HG03571 (cell line): ENCODE measurements around the gene ADGRF5.
"Not testable (repeated sequence)": the region's sequence is repeated elsewhere in the genome, so short reads cannot be mapped to it uniquely, and the experiment has no call there.

ENCODE experiments used
- ATAC-seq: cut with Tn5 transposase; IDR thresholded peaks from one replicate; pipeline ENCODE4 v1.9.1; 2021; ENCODE audit not compliant: unreplicated experiment

Gene ADGRF5

GRCh38 chr6:46834257-46834916 lies 87.4 kb downstream of the ADGRF5 start:
- not testable (repeated sequence) for ATAC-seq

DNA sequence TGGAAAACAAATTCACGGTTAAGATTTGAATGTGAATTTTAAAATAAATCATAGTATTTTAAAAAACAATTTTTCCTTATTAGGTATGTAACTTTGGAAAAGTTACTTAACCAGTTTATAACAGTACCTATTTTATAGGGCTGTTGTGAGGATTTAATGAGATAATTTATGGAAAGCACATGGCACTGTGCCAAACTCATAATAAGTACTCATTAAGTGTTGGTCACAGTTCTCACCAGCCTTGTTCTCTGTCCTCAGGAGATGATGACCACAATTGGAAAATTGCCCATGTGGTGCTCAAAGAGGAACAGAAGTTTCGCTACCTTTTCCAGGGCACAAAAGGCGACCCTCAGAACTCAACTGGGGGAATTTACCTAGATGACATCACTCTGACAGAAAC lies 88.9 kb downstream of the ADGRF5 start:
- no peak for ATAC-seq

- no peak for ATAC-seq
Measured at GRCh38 chr6:46828939-46829338, 92.8 kb downstream of the ADGRF5 start.

DNA sequence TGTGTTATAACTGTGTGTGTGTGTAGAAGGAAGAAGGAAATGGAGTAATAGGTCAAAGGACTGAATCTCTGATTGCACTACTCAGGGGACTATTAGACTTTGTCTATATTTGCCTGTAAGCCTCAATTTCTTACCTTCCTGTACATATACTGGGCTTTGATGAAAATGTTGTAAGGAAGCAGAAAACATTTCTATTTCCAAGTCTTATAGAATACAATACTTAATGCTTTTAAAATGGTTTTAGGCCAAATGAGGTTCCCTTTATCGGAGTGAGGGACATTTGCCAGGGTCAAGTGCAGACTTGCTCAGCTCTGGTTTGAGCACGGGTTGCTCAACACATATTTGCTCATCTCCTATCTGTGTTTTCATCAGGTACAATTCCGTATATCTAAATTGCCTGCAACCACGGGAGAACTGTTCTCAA lies 100.3 kb downstream of the ADGRF5 start:
- no peak for ATAC-seq

GRCh38 chr6:46819561-46819960 lies 102.2 kb downstream of the ADGRF5 start:
- ATAC-seq: no peak

DNA sequence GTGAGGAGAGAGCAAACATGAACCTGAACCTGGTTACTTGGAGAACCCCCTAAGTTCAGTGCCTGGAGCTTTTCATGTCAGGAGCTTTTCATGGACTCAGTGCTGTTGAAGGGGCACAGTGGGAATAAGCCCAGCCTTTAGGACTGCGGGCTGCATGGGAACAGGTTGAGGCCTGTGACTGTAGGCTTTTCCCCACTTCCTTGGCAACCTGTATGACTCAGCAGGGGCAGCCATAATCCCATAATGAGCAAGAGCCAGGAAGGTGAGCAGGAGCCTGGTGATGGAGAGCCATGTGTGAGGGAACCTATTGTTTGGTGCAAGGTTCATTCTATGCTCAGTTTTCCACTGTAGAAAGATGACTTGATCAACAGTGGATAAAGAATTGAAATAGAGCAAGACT lies 105.1 kb downstream of the ADGRF5 start:
- ATAC-seq: no peak

- ATAC-seq: no peak
Measured at GRCh38 chr6:46815130-46815529, 106.6 kb downstream of the ADGRF5 start.

GRCh38 chr6:46808806-46809205 lies 112.9 kb downstream of the ADGRF5 start:
- ATAC-seq: no peak
